H1 (cell line): ENCODE measurements around the gene GPR18. TPM values are rescaled to one million over a fixed set of nuclear protein-coding genes. Genes with fewer than 3 reads are reported as not detected.

Experiments
- GABPA ChIP-seq: IDR thresholded peaks from 2 replicates; pipeline ENCODE4 v1.6.1; 2011; ENCODE audit warnings: mild to moderate bottlenecking, low read length, moderate library complexity, borderline replicate concordance; ENCODE audit not compliant: insufficient read depth
- SP1 ChIP-seq: IDR thresholded peaks from 2 replicates; pipeline ENCODE4 v1.6.1; 2011; ENCODE audit warnings: low read depth, low read length
- TAF1 ChIP-seq: IDR thresholded peaks from 2 replicates; pipeline ENCODE4 v1.6.1; 2011; ENCODE audit warnings: mild to moderate bottlenecking, low read depth, low read length
- TAF7 ChIP-seq: optimal IDR thresholded peaks from 2 replicates; pipeline ENCODE3; 2011; ENCODE audit warnings: low read depth, mild to moderate bottlenecking, inconsistent platforms, low read length, moderate library complexity, borderline replicate concordance
- YY1 ChIP-seq: IDR thresholded peaks from 2 replicates; pipeline ENCODE4 v1.6.1; 2011; ENCODE audit warnings: low read depth, mild to moderate bottlenecking, low read length
- polyA plus RNA-seq, 7 experiments: library from polyadenylated mRNA; depleted of rRNA in 3 of 7; stranded (reverse) in 5 of 7; unstranded in 2 of 7; fragments of >200 nt in 5 of 7; fragments of 200-250 nt in 2 of 7; gene quantifications; 1 replicate in 5 of 7; 2 replicates in 1 of 7; 4 replicates in 1 of 7; pipeline versions ENCODE4 v1.2.1 to v1.2.3, GENCODE V29; 2011 to 2013; ENCODE audit warnings: missing spikeins in 2 of 7, mixed read lengths in 2 of 7
- total RNA-seq: library from RNA; stranded (reverse); fragmentation: NEBNext Ultra II Directional; extraction: Animal tissue kit (Norgen Biotek cat#: 25700); gene quantifications from 2 replicates; pipeline ENCODE4 v1.2.1, GENCODE V29; 2021

Gene GPR18
- total and polyA plus RNA-seq, 2 of the 8 experiments (the other 6 are each of a cell fraction or from before 2014, with no cell fraction given): not detected

DNA sequence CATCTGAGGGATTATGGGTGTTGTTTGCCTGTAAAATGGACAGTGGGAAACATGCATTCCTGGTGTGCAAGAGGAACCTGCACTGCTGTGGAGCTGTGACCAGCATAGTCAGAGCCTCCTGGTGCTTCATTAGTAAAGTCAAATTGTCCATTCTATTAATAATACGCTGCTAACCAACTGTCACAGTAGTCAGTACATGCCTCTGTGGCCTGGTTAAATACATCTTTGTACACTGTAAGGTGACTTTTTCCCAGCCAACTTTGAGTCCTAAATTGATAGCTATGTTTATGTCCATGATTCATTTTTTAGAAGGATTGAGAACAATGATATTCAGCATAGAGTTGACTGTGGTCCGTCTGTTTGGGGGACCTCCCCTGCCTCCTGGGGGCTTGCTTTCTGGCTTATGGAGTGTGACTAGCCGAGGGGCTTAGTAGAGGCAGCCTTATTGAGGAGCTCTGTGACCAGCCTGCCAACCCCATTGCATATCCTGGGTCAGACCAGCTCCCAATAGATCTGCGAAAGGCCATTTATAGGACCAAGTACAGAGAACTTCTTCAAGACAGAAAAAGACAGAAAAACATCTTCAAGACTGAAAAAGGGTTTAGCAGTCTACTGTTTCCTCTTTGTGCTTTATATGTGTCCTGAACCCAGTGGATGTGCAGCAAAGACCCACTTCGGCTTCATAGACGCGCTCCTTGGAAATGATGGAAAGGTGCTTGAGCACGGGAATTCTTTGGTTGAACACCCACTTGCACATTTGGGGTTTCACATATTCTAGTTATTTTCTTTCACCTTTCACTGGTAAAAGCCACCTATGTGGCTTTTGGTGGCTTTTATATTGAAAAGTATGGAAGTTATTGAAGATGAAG is 44.7 kb upstream of the GPR18 start (continued):
- no peak for TF ChIP-seq TAF1
- TF ChIP-seq YY1: no peak
- TF ChIP-seq GABPA: no peak
- no peak for TF ChIP-seq SP1
- TF ChIP-seq TAF7: no peak
- TF ChIP-seq, all 59 proteins: peak for 0
